NT2/D1 (cell line): ENCODE measurements around the gene DSCAM.

Experiments used
- SUZ12 ChIP-seq: IDR thresholded peaks from 2 replicates; pipeline ENCODE4 v1.6.1; 2011; ENCODE audit not compliant: insufficient read length, insufficient read depth; ENCODE audit errors: extremely low read depth
- YY1 ChIP-seq: IDR thresholded peaks from 2 replicates; pipeline ENCODE4 v1.6.1; 2011; ENCODE audit not compliant: insufficient read length, insufficient read depth
- ZNF274 ChIP-seq: IDR thresholded peaks from 2 replicates; pipeline ENCODE4 v1.6.1; 2011; ENCODE audit warnings: mild to moderate bottlenecking, low read depth, low read length

DNA sequence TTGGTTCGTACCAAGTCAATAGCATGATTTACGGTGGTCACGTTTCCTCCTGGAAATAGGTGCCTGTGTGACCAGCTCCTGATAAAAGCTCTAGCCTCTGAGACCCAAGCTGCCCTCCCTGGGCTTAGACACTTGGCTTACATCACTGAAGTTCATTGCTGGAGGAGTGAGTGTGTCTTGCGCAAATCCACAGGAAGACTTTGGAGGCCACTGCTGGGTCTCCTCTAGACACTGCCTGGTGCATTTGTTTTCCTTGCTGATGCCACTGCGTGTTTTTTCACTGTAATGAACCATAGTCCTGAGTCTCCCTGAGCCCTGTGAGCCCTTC is 230.6 kb downstream of the DSCAM start:
- TF ChIP-seq ZNF274 (no peak), YY1 (no peak), SUZ12 (no peak)
